ENCODE results near the gene AP5Z1. TPM values are rescaled to one million over a fixed set of nuclear protein-coding genes. Genes with fewer than 3 reads are reported as not detected.
A peak's percentile ranks its signal among the peaks of the same experiment; 100 is the strongest.

The AP5Z1 gene
- total RNA-seq, 1 experiment from 2014 or later, result 66.8 TPM

GRCh38 chr7:4742051-4742573 is 33.3 kb upstream of the AP5Z1 start:
- POLR2A ChIA-PET, result no interaction called here
- Histone ChIP-seq H3K4me3 (ENCODE audit: low read depth, low read length) (no peak overlapping the region), H3K27me3 (replicated peaks; ENCODE audit: control insufficient read depth, insufficient read depth, low read length) (no peaks in the 10 kb centered on the region), H3K4me1 (peaks cover 43% of the 10 kb centered on the region), H3K9me3 (no peaks in the 10 kb centered on the region), H3K36me3 (ENCODE audit: control insufficient read depth, insufficient read depth, low read length) (peaks cover 10% of the 10 kb centered on the region)
- intact Hi-C loops (cut with micrococcal nuclease; ENCODE audit: unreplicated experiment), result no loop called here
- Mint-ChIP-seq H3K27me3 (ENCODE audit: insufficient read depth, unreplicated experiment) (no peaks in the 10 kb centered on the region), H3K4me3 (ENCODE audit: unreplicated experiment) (no peak overlapping the region), H3K27ac (ENCODE audit: unreplicated experiment) (peak overlapping the region; percentile 84), H3K4me1 (ENCODE audit: low read depth, unreplicated experiment) (peaks cover 26% of the 10 kb centered on the region), H3K36me3 (ENCODE audit: insufficient read depth, unreplicated experiment) (peaks cover 91% of the 10 kb centered on the region), H3K9me3 (ENCODE audit: unreplicated experiment) (no peaks in the 10 kb centered on the region)
- TF ChIP-seq CTCF (IDR thresholded peaks at IDR 0.05; ENCODE audit: insufficient read depth in 1 of 2, low read depth in 1 of 2, low read length in 1 of 2, severe bottlenecking in 1 of 2, unreplicated experiment in 1 of 2), result no peak
- CTCF ChIA-PET, result no interaction called here
- BruUV-seq (replicated peaks), result no TSS peak
- no peak for DNase-seq

GRCh38 chr7:4742852-4743251 is 32.6 kb upstream of the AP5Z1 start:
- H3K4me3 ChIP-seq (ENCODE audit: low read depth, low read length), result no peak overlapping the region
- Mint-ChIP-seq H3K27ac (ENCODE audit: unreplicated experiment) (peak overlapping the region; percentile 84), H3K4me3 (ENCODE audit: unreplicated experiment) (no peak overlapping the region), H3K36me3 (ENCODE audit: insufficient read depth, unreplicated experiment) (peaks cover 95% of the 10 kb centered on the region), H3K9me3 (ENCODE audit: unreplicated experiment) (no peaks in the 10 kb centered on the region), H3K4me1 (ENCODE audit: low read depth, unreplicated experiment) (peaks cover 23% of the 10 kb centered on the region), H3K27me3 (ENCODE audit: insufficient read depth, unreplicated experiment) (no peaks in the 10 kb centered on the region)
- H3K36me3 ChIP-seq (ENCODE audit: control insufficient read depth, insufficient read depth, low read length), result peaks cover 5% of the 10 kb centered on the region
- BruUV-seq (replicated peaks), result no TSS peak
- POLR2A ChIA-PET, result no interaction called here
- no peaks in the 10 kb centered on the region for H3K9me3 ChIP-seq
- no peak for TF ChIP-seq CTCF (IDR thresholded peaks at IDR 0.05; ENCODE audit: insufficient read depth in 1 of 2, low read depth in 1 of 2, low read length in 1 of 2, severe bottlenecking in 1 of 2, unreplicated experiment in 1 of 2)
- intact Hi-C loops (cut with micrococcal nuclease; ENCODE audit: unreplicated experiment), result no loop called here
- peaks cover 38% of the 10 kb centered on the region for H3K4me1 ChIP-seq
- DNase-seq, result no peak
- CTCF ChIA-PET, result no interaction called here
- H3K27me3 ChIP-seq (replicated peaks; ENCODE audit: control insufficient read depth, insufficient read depth, low read length), result no peaks in the 10 kb centered on the region

GRCh38 chr7:4744391-4745264 is 30.8 kb upstream of the AP5Z1 start:
- H3K27ac Mint-ChIP-seq (ENCODE audit: unreplicated experiment), result peak overlapping the region; percentile 84
- Histone ChIP-seq H3K36me3 (ENCODE audit: control insufficient read depth, insufficient read depth, low read length) (peaks cover 6% of the 10 kb centered on the region), H3K9me3 (no peaks in the 10 kb centered on the region), H3K27me3 (replicated peaks; ENCODE audit: control insufficient read depth, insufficient read depth, low read length) (no peaks in the 10 kb centered on the region), H3K4me1 (peaks cover 23% of the 10 kb centered on the region), H3K4me3 (ENCODE audit: low read depth, low read length) (no peak overlapping the region)
- H3K4me1 Mint-ChIP-seq (ENCODE audit: low read depth, unreplicated experiment), result peaks cover 12% of the 10 kb centered on the region
- peaks cover 96% of the 10 kb centered on the region for H3K36me3 Mint-ChIP-seq (ENCODE audit: insufficient read depth, unreplicated experiment)
- H3K4me3 Mint-ChIP-seq (ENCODE audit: unreplicated experiment), result peak overlapping the region; percentile 38
- TF ChIP-seq CTCF (IDR thresholded peaks at IDR 0.05; ENCODE audit: insufficient read depth in 1 of 2, low read depth in 1 of 2, low read length in 1 of 2, severe bottlenecking in 1 of 2, unreplicated experiment in 1 of 2), result no peak
- no peaks in the 10 kb centered on the region for H3K27me3 Mint-ChIP-seq (ENCODE audit: insufficient read depth, unreplicated experiment)
- POLR2A ChIA-PET, result interaction anchor here (1.4 kb wide), 1 partner anchor 31 kb away, joined by 4 read pairs; the partner anchor contains the start of gene AP5Z1
- intact Hi-C loops (cut with micrococcal nuclease; ENCODE audit: unreplicated experiment), result no loop called here
- CTCF ChIA-PET, result interaction anchor here (0.6 kb wide), 1 partner anchor 1444 kb away, joined by 7 read pairs; no protein-coding TSS in a partner anchor
- BruUV-seq (replicated peaks), result no TSS peak
- peak; percentile 87 to 88 for DNase-seq
- no peaks in the 10 kb centered on the region for H3K9me3 Mint-ChIP-seq (ENCODE audit: unreplicated experiment)

Data from Caco-2 (cell line).